Stimulated activated CD8-positive, alpha-beta memory T cell treated with anti-CD3 and anti-CD28 coated beads, Interleukin-7, amount 100 ng/mL, for 48 hours (primary cell): ENCODE measurements around the gene CASK.

Source experiments
- DNase-seq, 2 donors: peaks; one replicate each; pipeline ENCODE4 v3.0.0-alpha.2; 2020; ENCODE audit warnings: low read depth in 1 of 2; ENCODE audit errors: extremely low read depth in 1 of 2

Gene CASK

GRCh38 chrX:41923211-41923977 is at the start of gene CASK:
Gene CASK (minus strand): TSS chrX:41923554. CDS start chrX:41922988, 566 bp downstream.
- DNase-seq, result peak; percentile 72 to 81

- no peak for DNase-seq
These were observed 48.0 kb upstream of the CASK start for GRCh38 chrX:41971346-41971745.

GRCh38 chrX:41970419-41970818 is 47.1 kb upstream of the CASK start:
- DNase-seq, result no peak

- DNase-seq, result no peak
These were observed 40.0 kb upstream of the CASK start for GRCh38 chrX:41963348-41963747.

GRCh38 chrX:41960142-41960541 is 36.8 kb upstream of the CASK start:
- DNase-seq, result no peak

- no peak for DNase-seq
These were observed 35.5 kb upstream of the CASK start for GRCh38 chrX:41958861-41959260.

GRCh38 chrX:41956027-41956426 is 32.7 kb upstream of the CASK start:
- no peak for DNase-seq

GRCh38 chrX:41952102-41952501 is 28.7 kb upstream of the CASK start:
- DNase-seq, result no peak

- no peak for DNase-seq
These were observed 23.7 kb upstream of the CASK start for GRCh38 chrX:41946989-41947612.

- no peak for DNase-seq
These were observed 22.9 kb upstream of the CASK start for GRCh38 chrX:41946235-41946634.

GRCh38 chrX:41935832-41936231 is 12.5 kb upstream of the CASK start:
- DNase-seq, result no peak

GRCh38 chrX:41933546-41933945 is 10.2 kb upstream of the CASK start:
- no peak for DNase-seq

- DNase-seq, result no peak
These were observed 9.5 kb upstream of the CASK start for GRCh38 chrX:41932885-41933284.

- DNase-seq, result no peak
These were observed 8.2 kb upstream of the CASK start for GRCh38 chrX:41931591-41931990.

GRCh38 chrX:41923978-41924683 is 777 bp upstream of the CASK start:
- DNase-seq, result no peak

GRCh38 chrX:41922431-41923151 is 763 bp downstream of the CASK start:
- no peak for DNase-seq

- DNase-seq, result no peak
These were observed 1.6 kb downstream of the CASK start for GRCh38 chrX:41921492-41922430.

- DNase-seq, result no peak
These were observed 3.5 kb downstream of the CASK start for GRCh38 chrX:41919870-41920269.

- DNase-seq, result no peak
These were observed 5.8 kb downstream of the CASK start for GRCh38 chrX:41917517-41917916.

GRCh38 chrX:41913476-41913875 is 9.9 kb downstream of the CASK start:
- no peak for DNase-seq
